ENCODE measurements around the gene FHAD1.
"Not testable (repeated sequence)": the region's sequence is repeated elsewhere in the genome, so short reads cannot be mapped to it uniquely, and the experiment has no call there.

Gene FHAD1

GRCh38 chr1:15430787-15431570 lies 184.0 kb downstream of the FHAD1 start:
- intact Hi-C loops (cut with DNase I): loop anchor here (2.0 kb wide), 1 partner anchor 106 kb away; no protein-coding TSS in a partner anchor
- peak in 41 of 42 donors; percentile 63 to 92 (median 81) for DNase-seq

- DNase-seq: no peak
- intact Hi-C loops (cut with DNase I): loop anchor here (2.0 kb wide), 1 partner anchor 107 kb away; no protein-coding TSS in a partner anchor
Observed at GRCh38 chr1:15431571-15431948, 184.5 kb downstream of the FHAD1 start.

GRCh38 chr1:15432324-15432723 lies 185.3 kb downstream of the FHAD1 start:
- intact Hi-C loops (cut with DNase I): no loop called here
- DNase-seq: no peak

GRCh38 chr1:15433471-15433870 lies 186.4 kb downstream of the FHAD1 start:
- DNase-seq: no peak
- intact Hi-C loops (cut with DNase I): no loop called here

GRCh38 chr1:15434739-15435138 lies 187.7 kb downstream of the FHAD1 start:
- DNase-seq; intact Hi-C loops (cut with DNase I): not testable (repeated sequence)

GRCh38 chr1:15435239-15436077 lies 188.4 kb downstream of the FHAD1 start:
- intact Hi-C loops (cut with DNase I): no loop called here
- DNase-seq: no peak

GRCh38 chr1:15436881-15437442 lies 189.9 kb downstream of the FHAD1 start:
- intact Hi-C loops (cut with DNase I): no loop called here
- no peak for DNase-seq

- intact Hi-C loops (cut with DNase I): no loop called here
- no peak for DNase-seq
Observed at GRCh38 chr1:15439325-15439724, 192.3 kb downstream of the FHAD1 start.

- intact Hi-C loops (cut with DNase I): no loop called here
Observed at GRCh38 chr1:15440357-15440756, 193.3 kb downstream of the FHAD1 start.

GRCh38 chr1:15441247-15441646 lies 194.2 kb downstream of the FHAD1 start:
- DNase-seq: no peak
- intact Hi-C loops (cut with DNase I): no loop called here

More at GRCh38 chr1:15440357-15440756, 193.3 kb downstream of the FHAD1 start:
- DNase-seq: no peak

- no peak for DNase-seq
- intact Hi-C loops (cut with DNase I): no loop called here
Observed at GRCh38 chr1:15442119-15442518, 195.1 kb downstream of the FHAD1 start.

- intact Hi-C loops (cut with DNase I): no loop called here
Observed at GRCh38 chr1:15442759-15443158, 195.7 kb downstream of the FHAD1 start.

GRCh38 chr1:15443281-15443680 lies 196.3 kb downstream of the FHAD1 start:
- no peak for DNase-seq
- intact Hi-C loops (cut with DNase I): no loop called here

More at GRCh38 chr1:15442759-15443158, 195.7 kb downstream of the FHAD1 start:
- DNase-seq: no peak

- no peak for DNase-seq
Observed at GRCh38 chr1:15444468-15445389, 197.7 kb downstream of the FHAD1 start.

GRCh38 chr1:15445390-15446122 lies 198.5 kb downstream of the FHAD1 start:
- intact Hi-C loops (cut with DNase I): no loop called here
- DNase-seq: no peak

More at GRCh38 chr1:15444468-15445389, 197.7 kb downstream of the FHAD1 start:
- intact Hi-C loops (cut with DNase I): no loop called here

GRCh38 chr1:15446212-15446611 lies 199.2 kb downstream of the FHAD1 start:
- intact Hi-C loops (cut with DNase I): no loop called here
- DNase-seq: no peak

Data from head of caudate nucleus (tissue), 42 donors.